Upper lobe of right lung (tissue), 1 donor: ENCODE data around the gene C1orf74. TPM values are rescaled to one million over a fixed set of nuclear protein-coding genes. Genes with fewer than 3 reads are reported as not detected.
"Not testable (repeated sequence)": the region's sequence is repeated elsewhere in the genome, so short reads cannot be mapped to it uniquely, and the experiment has no call there.

Experiments
- ATAC-seq: fragments of 200-7000 bp; cut with Tn5 transposase; one replicate; pipeline ENCODE4 v1.9.1; 2020; ENCODE audit warnings: mild to moderate bottlenecking, moderate library complexity
- DNase-seq: peaks from one replicate; pipeline ENCODE4 v3.0.0-alpha.2; 2020
- H3K27ac ChIP-seq: fragments of 200-600 bp; one replicate; pipeline ENCODE4 v1.8.0; 2022
- H3K27me3 ChIP-seq: fragments of 200-600 bp; one replicate; pipeline ENCODE4 v1.8.0; 2022; ENCODE audit warnings: mild to moderate bottlenecking
- H3K36me3 ChIP-seq: fragments of 200-600 bp; one replicate; pipeline ENCODE4 v1.8.0; 2022
- H3K4me1 ChIP-seq: fragments of 200-600 bp; one replicate; pipeline ENCODE4 v1.8.0; 2022
- H3K4me3 ChIP-seq: fragments of 200-600 bp; one replicate; pipeline ENCODE4 v1.8.0; 2022; ENCODE audit warnings: mild to moderate bottlenecking
- H3K9me3 ChIP-seq: fragments of 200-600 bp; one replicate; pipeline ENCODE4 v1.8.0; 2022
- intact Hi-C: fragments of 100-400 bp; cut with DNase I; formaldehyde crosslinking; loops from one replicate; pipeline ENCODE4 v1.11.0; 2022
- total RNA-seq: library from RNA; stranded (reverse); fragmentation: NEBNext Ultra II Directional; extraction: Animal tissue kit (Norgen Biotek cat#: 25700); gene quantifications from one replicate; pipeline ENCODE4 v1.2.1, GENCODE V29; 2021
- TF ChIP-seq, protein P1 (sequence below): fragments of 200-600 bp; IDR thresholded peaks from one replicate; pipeline ENCODE4 v1.8.0; 2022; ENCODE audit warnings: antibody characterized with exemption
- donor health status: DM: no; HTN: yes; CAD: no; lungs with severe emphysema.

The C1orf74 gene
- total RNA-seq, 1 donor from 2014 or later = 0.96 TPM

GRCh38 chr1:209803568-209803967 lies 19.2 kb upstream of the C1orf74 start:
- no peak for DNase-seq
- Histone ChIP-seq H3K36me3 (no peaks in the 10 kb centered on the region), H3K4me3 (no peak overlapping the region), H3K27ac (no peak overlapping the region), H3K4me1 (peaks cover 4% of the 10 kb centered on the region), H3K9me3 (no peaks in the 10 kb centered on the region), H3K27me3 (no peaks in the 10 kb centered on the region)
- TF ChIP-seq, protein P1, sequence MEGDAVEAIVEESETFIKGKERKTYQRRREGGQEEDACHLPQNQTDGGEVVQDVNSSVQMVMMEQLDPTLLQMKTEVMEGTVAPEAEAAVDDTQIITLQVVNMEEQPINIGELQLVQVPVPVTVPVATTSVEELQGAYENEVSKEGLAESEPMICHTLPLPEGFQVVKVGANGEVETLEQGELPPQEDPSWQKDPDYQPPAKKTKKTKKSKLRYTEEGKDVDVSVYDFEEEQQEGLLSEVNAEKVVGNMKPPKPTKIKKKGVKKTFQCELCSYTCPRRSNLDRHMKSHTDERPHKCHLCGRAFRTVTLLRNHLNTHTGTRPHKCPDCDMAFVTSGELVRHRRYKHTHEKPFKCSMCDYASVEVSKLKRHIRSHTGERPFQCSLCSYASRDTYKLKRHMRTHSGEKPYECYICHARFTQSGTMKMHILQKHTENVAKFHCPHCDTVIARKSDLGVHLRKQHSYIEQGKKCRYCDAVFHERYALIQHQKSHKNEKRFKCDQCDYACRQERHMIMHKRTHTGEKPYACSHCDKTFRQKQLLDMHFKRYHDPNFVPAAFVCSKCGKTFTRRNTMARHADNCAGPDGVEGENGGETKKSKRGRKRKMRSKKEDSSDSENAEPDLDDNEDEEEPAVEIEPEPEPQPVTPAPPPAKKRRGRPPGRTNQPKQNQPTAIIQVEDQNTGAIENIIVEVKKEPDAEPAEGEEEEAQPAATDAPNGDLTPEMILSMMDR = no peak
- intact Hi-C loops = no loop called here
- ATAC-seq = no peak

GRCh38 chr1:209802780-209803152 lies 18.4 kb upstream of the C1orf74 start:
- Histone ChIP-seq H3K4me1 (peaks cover 4% of the 10 kb centered on the region), H3K27me3 (no peaks in the 10 kb centered on the region), H3K4me3 (no peak overlapping the region), H3K9me3 (no peaks in the 10 kb centered on the region), H3K27ac (no peak overlapping the region), H3K36me3 (no peaks in the 10 kb centered on the region)
- TF ChIP-seq, protein P1 = no peak
- DNase-seq = no peak
- intact Hi-C loops = no loop called here
- ATAC-seq = no peak

- ATAC-seq = no peak
- no peak overlapping the region for H3K4me3 ChIP-seq
- H3K36me3 ChIP-seq = no peaks in the 10 kb centered on the region
- H3K4me1 ChIP-seq = peaks cover 4% of the 10 kb centered on the region
- intact Hi-C loops = no loop called here
- no peak for DNase-seq
- H3K9me3 ChIP-seq = no peaks in the 10 kb centered on the region
- no peak overlapping the region for H3K27ac ChIP-seq
- TF ChIP-seq, protein P1 = no peak
- H3K27me3 ChIP-seq = no peaks in the 10 kb centered on the region
Measured at GRCh38 chr1:209802117-209802779, 17.9 kb upstream of the C1orf74 start.

GRCh38 chr1:209800984-209801834 lies 16.9 kb upstream of the C1orf74 start:
- H3K4me1 ChIP-seq = peaks cover under 1% of the 10 kb centered on the region
- intact Hi-C loops = no loop called here
- TF ChIP-seq, protein P1 = no peak
- H3K27me3 ChIP-seq = no peaks in the 10 kb centered on the region
- no peak overlapping the region for H3K27ac ChIP-seq
- H3K4me3 ChIP-seq = no peak overlapping the region
- no peak for DNase-seq
- no peaks in the 10 kb centered on the region for H3K36me3 ChIP-seq
- ATAC-seq = no peak
- H3K9me3 ChIP-seq = no peaks in the 10 kb centered on the region

DNA sequence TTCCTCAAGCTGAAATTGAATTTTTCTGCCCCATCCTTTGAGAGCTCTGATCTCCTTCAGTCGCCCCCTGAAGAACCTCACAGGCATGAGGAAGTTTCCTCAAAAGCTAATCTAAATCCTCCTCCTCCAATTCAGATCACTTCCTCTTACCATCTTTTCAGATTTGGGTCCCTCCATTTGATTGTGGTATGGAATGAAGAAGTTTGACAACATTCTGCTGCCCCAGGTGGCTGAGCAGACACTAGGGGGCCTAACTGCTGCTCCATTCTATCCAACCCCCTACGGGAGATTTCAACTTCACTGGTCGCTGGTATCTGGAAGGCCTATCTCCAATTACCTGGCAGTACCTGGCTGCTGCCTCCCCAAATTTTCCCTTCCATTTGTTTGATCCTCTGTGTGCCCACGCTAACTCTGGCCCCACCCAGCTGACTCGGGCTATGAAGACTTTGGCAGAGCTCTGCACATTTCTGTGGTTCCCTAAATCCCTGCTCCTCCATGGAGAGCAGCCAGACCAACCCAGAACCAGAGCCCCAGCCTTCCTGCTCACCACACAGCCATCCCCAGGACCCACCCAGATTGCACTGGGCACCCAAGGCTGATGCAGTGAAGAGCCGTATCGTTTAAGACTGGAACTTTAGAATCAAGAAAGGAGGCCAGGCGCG lies 13.8 kb upstream of the C1orf74 start:
- TF ChIP-seq, protein P1 = no peak
- Histone ChIP-seq H3K9me3 (no peaks in the 10 kb centered on the region), H3K4me3 (no peak overlapping the region), H3K27ac (no peak overlapping the region), H3K27me3 (no peaks in the 10 kb centered on the region), H3K36me3 (no peaks in the 10 kb centered on the region), H3K4me1 (no peaks in the 10 kb centered on the region)
- intact Hi-C loops = no loop called here
- DNase-seq (no peak), ATAC-seq (no peak)

- H3K36me3 ChIP-seq, intact Hi-C loops, DNase-seq: not testable (repeated sequence)
Measured at GRCh38 chr1:209793711-209794110, 9.4 kb upstream of the C1orf74 start.

More at GRCh38 chr1:209793711-209794110, 9.4 kb upstream of the C1orf74 start:
- H3K4me3 ChIP-seq, H3K4me1 ChIP-seq, ATAC-seq, H3K27me3 ChIP-seq, H3K9me3 ChIP-seq, H3K27ac ChIP-seq: not testable (repeated sequence)
